Heart right ventricle (tissue), 16 donors: Measurements from ENCODE around the gene CCDC15. TPM values are rescaled to one million over a fixed set of nuclear protein-coding genes. Genes with fewer than 3 reads are reported as not detected.
"Not testable (repeated sequence)": the region's sequence is repeated elsewhere in the genome, so short reads cannot be mapped to it uniquely, and the experiment has no call there.

Source experiments
- ATAC-seq, 8 donors: fragments of 200-7000 bp; cut with Tn5 transposase; one replicate each; pipeline ENCODE4 v1.9.1; 2020; ENCODE audit warnings: mild to moderate bottlenecking in 8 of 8, moderate library complexity in 8 of 8, moderate number of reproducible peaks in 1 of 8
- DNase-seq, 2 donors: peaks; one replicate each; pipeline ENCODE4 v3.0.0-alpha.2; 2020
- H3K27ac ChIP-seq, 10 donors: fragments of 200-600 bp; sonication (generic) in 2 of 10; one replicate each; pipeline versions ENCODE4 v1.5.0 to v1.8.0; 2020 to 2022; ENCODE audit warnings: mild to moderate bottlenecking in 3 of 10
- H3K27me3 ChIP-seq, 7 donors: fragments of 200-600 bp; one replicate each; pipeline ENCODE4 v1.8.0; 2021 to 2022; ENCODE audit warnings: mild to moderate bottlenecking in 2 of 7
- H3K36me3 ChIP-seq, 9 donors: fragments of 200-600 bp; sonication (generic) in 1 of 9; one replicate each; pipeline versions ENCODE4 v1.5.0 to v1.8.0; 2020 to 2022; ENCODE audit warnings: mild to moderate bottlenecking in 2 of 9
- H3K4me1 ChIP-seq, 9 donors: fragments of 200-600 bp; sonication (generic) in 1 of 9; one replicate each; pipeline versions ENCODE4 v1.5.0 to v1.8.0; 2020 to 2022; ENCODE audit warnings: mild to moderate bottlenecking in 4 of 9
- H3K4me3 ChIP-seq, 10 donors: fragments of 200-600 bp; sonication (generic) in 2 of 10; one replicate each; pipeline versions ENCODE4 v1.5.0 to v1.8.0; 2020 to 2022; ENCODE audit warnings: mild to moderate bottlenecking in 7 of 10, moderate library complexity in 2 of 10
- H3K9me3 ChIP-seq, 11 donors: fragments of 200-600 bp in 10 of 11; sonication (generic) in 2 of 11; one replicate each; pipeline versions ENCODE4 v1.5.0 to v1.8.0; 2013 to 2022; ENCODE audit warnings: mild to moderate bottlenecking in 2 of 11, control low read depth in 1 of 11, moderate library complexity in 1 of 11
- CTCF ChIP-seq, 9 donors: fragments of 200-600 bp; sonication (generic) in 2 of 9; IDR thresholded peaks; one replicate each; pipeline versions ENCODE4 v1.5.0 to v1.8.0; 2021 to 2022; ENCODE audit warnings: antibody characterized with exemption in 9 of 9, mild to moderate bottlenecking in 5 of 9, moderate library complexity in 1 of 9
- WGBS, 2 donors: extraction: QIAGEN DNeasy Blood & Tissue Kit; methylation state at CpG; one replicate each; pipeline ENCODE4 v1.1.7; 2013; ENCODE audit warnings: inconsistent platforms in 1 of 2; 5-methylcytosine and 5-hydroxymethylcytosine counted together
- intact Hi-C, 10 donors: fragments of 100-400 bp; cut with DNase I; formaldehyde crosslinking; loops; one replicate each; pipeline versions ENCODE4 v1.11.1 to v1.14.2; 2022
- polyA plus RNA-seq, 2 donors: library from polyadenylated mRNA; stranded (reverse); fragments of 200-250 nt; gene quantifications; one replicate each; pipeline ENCODE4 v1.2.3, GENCODE V29; 2013
- total RNA-seq, 10 donors: library from RNA; stranded (reverse); fragmentation: NEBNext Ultra II Directional in 3 of 10; extraction: Animal tissue kit (Norgen Biotek cat#: 25700) in 3 of 10; gene quantifications; one replicate each; pipeline versions ENCODE4 v1.2.1 to v1.2.4, GENCODE V29; 2021 to 2023
- donor health status: Arrhythmogenic right ventricular cardiomyopathy.
- donor health status: ischemic (EF 13 %, LVEDD 7.1; RV severe dilation, severe dysfunction).
- donor health status: healthy with polysubstance abuse.
- donor health status: DM: no; HTN: yes; CAD: no.
- donor health status: DM: no; HTN: no; CAD: no.
- donor health status: ischemic (EF 25% LVEDD 6.9; RV normal size, moderate dysfunction).
- donor health status: ischemic (EF 25% LVEDD 5.7; RV mildly dilated, moderate dysfunction).
- donor health status: healthy.
- donor health status: DM: yes; HTN: yes; CAD: no.
- donor health status: Ischemic cardiomyopathy.
- donor health status: ischemic (EF 35%, LVEDD 5.7; RV mildly dilated, moderate dysfunction).
- donor health status: nonischemic (EF 11% LVEDD 7.7; RV severe dilation, severe dysfunction).
- donor health status: DM: yes; HTN: yes; CAD: no.
- donor health status: PGD.
- donor health status: ischemic (EF 29% LVEDD 5.4; RV normal size, mild dysfunction).
- donor health status: nonischemic (EF 23%, LVEDD 6.1; RV moderate dilation, normal function).

Gene CCDC15
- total and polyA plus RNA-seq, 12 donors: 0.07 to 0.83 (median 0.20) TPM

GRCh38 chr11:125049164-125049792 lies 95.3 kb downstream of the CCDC15 start:
- no peak overlapping the region for H3K4me3 ChIP-seq
- no peak for DNase-seq
- no peak overlapping the region for H3K27ac ChIP-seq
- H3K4me1 ChIP-seq: no peaks in the 10 kb centered on the region
- intact Hi-C loops: no loop called here
- no peak for TF ChIP-seq CTCF (IDR thresholded peaks at IDR 0.05)
- ATAC-seq: no peak
- WGBS, 2 donors: 94 to 96% methylated on average over 4 of the region's 4 CpGs
- H3K9me3 ChIP-seq: peaks cover 0 to 7% (median 0%) of the 10 kb centered on the region in 11 donors
- no peaks in the 10 kb centered on the region for H3K27me3 ChIP-seq
- no peaks in the 10 kb centered on the region for H3K36me3 ChIP-seq

GRCh38 chr11:125052047-125052446 lies 98.0 kb downstream of the CCDC15 start:
- Histone ChIP-seq H3K36me3 (no peaks in the 10 kb centered on the region), H3K27me3 (no peaks in the 10 kb centered on the region), H3K4me3 (no peak overlapping the region), H3K27ac (no peak overlapping the region), H3K4me1 (no peaks in the 10 kb centered on the region), H3K9me3 (peaks cover 0 to 4% (median 0%) of the 10 kb centered on the region in 11 donors)
- ATAC-seq: no peak
- TF ChIP-seq CTCF (IDR thresholded peaks at IDR 0.05): no peak
- intact Hi-C loops: no loop called here
- no peak for DNase-seq

- Histone ChIP-seq H3K27ac (no peak overlapping the region), H3K27me3 (no peaks in the 10 kb centered on the region), H3K36me3 (no peaks in the 10 kb centered on the region), H3K4me3 (no peak overlapping the region), H3K9me3 (peaks cover 0 to 4% (median 0%) of the 10 kb centered on the region in 11 donors), H3K4me1 (no peaks in the 10 kb centered on the region)
- 77 to 85% methylated on average over 1 of the region's 1 CpG for WGBS, 2 donors
- DNase-seq: no peak
- no peak for ATAC-seq
- intact Hi-C loops: no loop called here
- TF ChIP-seq CTCF (IDR thresholded peaks at IDR 0.05): no peak
These were observed 99.2 kb downstream of the CCDC15 start for GRCh38 chr11:125053167-125053566.

- DNase-seq: no peak
- Histone ChIP-seq H3K9me3 (peaks cover 0 to 4% (median 0%) of the 10 kb centered on the region in 11 donors), H3K27me3 (no peaks in the 10 kb centered on the region), H3K36me3 (no peaks in the 10 kb centered on the region), H3K4me3 (no peak overlapping the region), H3K27ac (no peak overlapping the region), H3K4me1 (no peaks in the 10 kb centered on the region)
- no peak for ATAC-seq
- intact Hi-C loops: no loop called here
- no peak for TF ChIP-seq CTCF (IDR thresholded peaks at IDR 0.05)
- WGBS, 2 donors: 61 to 62% methylated on average over 2 of the region's 2 CpGs
These were observed 101.2 kb downstream of the CCDC15 start for GRCh38 chr11:125055107-125055715.

- ATAC-seq, H3K4me3 ChIP-seq, H3K27ac ChIP-seq, DNase-seq, H3K4me1 ChIP-seq, H3K9me3 ChIP-seq, intact Hi-C loops, H3K36me3 ChIP-seq, H3K27me3 ChIP-seq: not testable (repeated sequence)
- 96 to 97% methylated on average over 2 of the region's 2 CpGs for WGBS, 2 donors
These were observed 102.1 kb downstream of the CCDC15 start for GRCh38 chr11:125056111-125056510.
